ENCODE results near the gene SMARCAL1.
A peak's percentile ranks its signal among the peaks of the same experiment; 100 is the strongest.
"Not testable (repeated sequence)": the region's sequence is repeated elsewhere in the genome, so short reads cannot be mapped to it uniquely, and the experiment has no call there.

The SMARCAL1 gene

GRCh38 chr2:216503159-216503629 is 90.9 kb downstream of the SMARCAL1 start:
- FAIRE-seq = no peak

DNA sequence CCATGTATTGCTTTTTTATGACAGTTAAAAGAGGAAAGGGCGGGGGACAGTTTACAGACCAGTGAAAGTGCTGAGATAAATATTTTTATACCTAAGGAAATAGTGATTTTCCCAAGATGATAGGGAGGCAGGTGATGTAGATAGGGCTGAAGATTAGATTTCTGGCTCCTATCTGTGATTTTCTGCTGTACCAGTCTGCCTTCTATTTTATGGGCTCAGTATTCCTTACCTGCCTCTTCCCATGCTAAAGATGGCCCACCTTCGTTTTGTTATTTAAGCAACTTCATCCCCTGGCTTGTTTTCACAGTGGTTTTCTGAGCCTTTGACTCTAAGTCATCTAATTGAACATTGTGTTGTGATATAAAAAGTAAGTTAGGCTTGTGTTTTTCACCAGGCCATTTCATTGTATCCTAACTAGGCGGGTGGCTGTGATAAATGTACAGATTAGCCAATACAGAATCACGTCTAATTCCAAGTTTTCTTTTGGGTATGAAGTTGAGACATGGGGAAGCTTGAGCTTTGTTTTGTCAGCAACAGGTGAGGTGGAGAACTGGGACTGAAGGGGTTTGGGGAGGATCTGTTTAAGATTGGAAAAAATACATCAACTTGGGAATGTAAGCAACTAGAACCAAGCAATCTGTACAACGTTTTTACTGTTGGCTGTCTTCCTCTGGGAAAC is 91.6 kb downstream of the SMARCAL1 start:
- FAIRE-seq = no peak

- no peak for FAIRE-seq
These were observed 92.1 kb downstream of the SMARCAL1 start for GRCh38 chr2:216504376-216504762.

GRCh38 chr2:216505133-216506106 is 93.1 kb downstream of the SMARCAL1 start:
- FAIRE-seq = no peak

DNA sequence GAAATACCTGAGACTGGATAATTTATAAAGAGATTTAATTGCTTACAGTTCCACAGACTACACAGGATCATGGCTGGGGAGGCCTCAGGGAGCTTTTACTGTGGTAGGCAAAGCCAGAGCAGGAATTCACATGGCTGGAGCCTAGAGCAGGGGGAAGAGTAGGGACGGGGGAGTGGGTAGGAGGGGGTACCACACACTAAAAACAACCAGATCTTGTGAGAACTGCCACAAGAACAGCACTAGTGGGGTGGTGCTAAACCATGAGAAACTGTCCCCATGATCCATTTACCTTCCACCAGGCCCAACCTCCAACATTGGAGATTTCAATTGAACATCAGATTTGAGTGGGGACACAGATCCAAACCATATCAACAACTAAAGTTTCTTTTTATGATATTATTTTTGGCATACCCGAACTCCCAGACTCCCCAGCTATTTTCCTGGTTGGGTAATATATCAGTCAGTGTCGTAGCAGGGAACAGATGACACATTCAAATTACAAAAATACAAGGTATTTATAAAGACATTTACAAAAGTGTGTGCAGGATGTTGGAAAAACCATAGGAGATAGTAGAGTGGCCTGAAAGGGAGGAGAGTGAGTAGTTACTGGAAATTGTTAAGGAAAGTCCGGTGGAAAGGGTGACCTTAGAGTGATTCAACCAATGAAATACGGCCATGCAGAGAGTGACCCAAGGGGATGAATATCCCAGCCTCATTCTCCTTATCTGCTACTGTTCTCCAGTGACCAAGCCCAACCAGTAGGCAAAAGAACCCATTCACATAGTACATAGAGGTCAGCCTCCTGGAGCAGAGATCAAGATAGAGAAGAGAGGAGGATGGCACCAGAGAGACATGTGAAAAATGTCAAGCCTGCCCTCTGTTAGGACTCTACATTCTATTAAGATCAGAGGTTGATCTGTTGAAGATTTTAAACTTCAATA is 95.2 kb downstream of the SMARCAL1 start:
- FAIRE-seq = no peak

GRCh38 chr2:216508229-216508628 is 95.9 kb downstream of the SMARCAL1 start:
- FAIRE-seq = no peak

GRCh38 chr2:216516730-216517350 is 104.6 kb downstream of the SMARCAL1 start:
- peak; percentile 87 for FAIRE-seq

DNA sequence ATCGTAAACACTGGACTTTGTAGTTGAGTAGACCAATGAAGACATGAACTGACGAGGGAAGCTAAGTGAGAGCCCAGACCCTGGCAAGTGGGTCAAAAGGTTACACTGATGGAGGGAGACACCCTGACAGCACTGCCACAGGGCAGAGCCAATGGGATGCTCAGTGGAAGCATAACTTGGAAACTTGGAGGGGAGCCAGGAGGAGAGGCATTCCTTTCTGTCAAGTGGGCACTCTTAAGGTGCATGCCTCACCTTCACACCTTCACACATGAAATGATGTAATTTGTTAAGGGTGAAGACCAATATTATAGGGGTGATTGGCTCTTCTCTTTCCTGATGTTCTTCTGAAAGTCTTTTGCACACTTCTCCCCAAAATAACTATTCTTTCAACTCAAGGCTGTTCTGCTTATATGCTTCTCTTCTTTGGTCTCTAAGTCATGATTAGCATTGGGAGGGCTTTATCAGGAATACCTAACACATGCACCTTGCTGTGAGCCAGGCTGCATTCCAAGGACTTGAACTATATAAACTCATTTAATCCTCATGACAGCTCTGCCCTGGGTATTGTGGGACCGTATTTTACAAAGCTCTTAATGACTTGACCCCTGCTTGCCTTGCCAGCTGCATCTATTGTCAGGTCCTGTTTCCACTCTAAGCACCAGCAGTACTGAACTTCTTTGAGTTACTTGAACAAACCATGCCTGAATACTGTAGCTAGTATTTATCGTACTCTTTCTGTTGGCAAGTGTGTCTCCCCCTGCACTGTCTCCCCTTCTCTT is 105.4 kb downstream of the SMARCAL1 start:
- no peak for FAIRE-seq

GRCh38 chr2:216518566-216519119 is 106.4 kb downstream of the SMARCAL1 start:
- not testable (repeated sequence) for FAIRE-seq

DNA sequence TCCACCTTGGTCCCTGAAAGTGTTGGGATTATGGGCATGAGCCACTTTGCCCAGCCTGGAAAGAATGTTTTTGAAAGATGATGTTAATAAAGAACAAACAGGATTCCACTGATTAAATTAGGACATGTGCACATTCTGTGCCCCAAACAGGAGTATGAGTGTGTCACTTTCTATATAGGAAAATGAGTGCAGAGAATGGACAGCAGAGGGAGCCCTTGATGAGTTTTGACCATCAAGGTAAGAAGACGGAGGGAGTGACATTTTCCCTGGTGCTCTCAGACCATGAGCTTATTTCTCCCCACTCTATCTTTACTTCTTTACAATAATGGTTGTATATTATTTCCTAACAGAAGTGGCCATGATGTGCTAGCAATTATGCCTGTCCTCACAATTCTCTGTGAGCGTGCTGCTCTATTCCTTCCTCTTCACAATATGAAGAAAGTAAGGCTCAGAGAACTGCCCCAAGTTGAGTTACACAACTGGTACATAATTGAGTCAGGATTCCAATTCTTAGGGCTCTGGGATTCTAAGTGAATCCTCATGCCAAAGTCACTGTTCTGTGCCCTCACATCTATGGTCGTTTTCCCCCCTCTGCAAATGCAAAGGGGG is 107.0 kb downstream of the SMARCAL1 start:
- FAIRE-seq = peak; percentile 65

DNA sequence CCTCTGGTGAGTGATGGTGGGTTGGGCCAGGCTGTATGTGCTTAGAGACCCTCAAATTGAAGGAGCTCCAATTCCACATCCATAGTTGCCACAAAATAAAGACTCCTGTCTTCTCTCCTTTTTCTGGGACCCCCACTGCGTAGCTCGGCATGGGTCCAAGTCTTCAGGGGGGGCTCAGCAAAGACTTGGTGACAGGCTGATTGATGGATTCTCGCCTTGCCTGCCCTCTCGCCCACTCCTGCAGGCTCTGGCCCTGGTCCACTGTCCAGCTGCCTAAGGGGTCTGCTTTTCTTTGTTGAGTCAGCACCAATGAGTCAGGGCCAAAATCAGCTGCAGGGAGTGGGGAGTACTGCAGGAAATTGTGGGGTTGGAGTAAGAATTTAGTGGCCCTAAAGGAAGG is 107.8 kb downstream of the SMARCAL1 start:
- no peak for FAIRE-seq

DNA sequence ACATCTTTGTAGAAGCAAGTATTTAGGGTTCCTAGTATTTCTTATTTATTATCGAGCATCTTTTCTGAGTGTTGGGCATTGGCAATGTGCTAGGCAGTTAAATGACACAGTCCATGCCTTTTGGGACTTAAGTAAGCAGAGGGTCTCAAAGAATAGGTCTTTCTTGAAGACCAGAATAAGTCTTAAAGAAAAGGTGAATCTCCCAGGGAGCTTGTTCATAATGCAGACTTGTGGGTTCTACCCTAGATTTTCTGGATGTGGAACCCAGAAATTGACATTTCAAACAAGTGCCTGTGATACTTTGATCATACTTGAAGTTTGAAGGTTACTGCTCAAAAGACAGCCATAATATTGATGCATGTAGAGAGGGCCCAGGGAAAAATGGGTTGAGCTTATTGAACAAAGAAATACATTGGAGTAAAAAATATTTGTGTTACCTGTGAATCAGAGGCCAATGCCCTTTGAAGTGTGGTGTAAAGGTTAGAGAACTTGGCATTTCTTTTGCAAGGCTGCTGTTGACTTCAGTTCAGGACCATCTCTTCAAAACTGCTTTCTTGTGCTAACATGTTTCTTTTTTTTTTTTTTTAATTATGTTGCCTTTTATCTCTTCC is 110.7 kb downstream of the SMARCAL1 start:
- no peak for FAIRE-seq

GRCh38 chr2:216525972-216526371 is 113.7 kb downstream of the SMARCAL1 start:
- FAIRE-seq = no peak

DNA sequence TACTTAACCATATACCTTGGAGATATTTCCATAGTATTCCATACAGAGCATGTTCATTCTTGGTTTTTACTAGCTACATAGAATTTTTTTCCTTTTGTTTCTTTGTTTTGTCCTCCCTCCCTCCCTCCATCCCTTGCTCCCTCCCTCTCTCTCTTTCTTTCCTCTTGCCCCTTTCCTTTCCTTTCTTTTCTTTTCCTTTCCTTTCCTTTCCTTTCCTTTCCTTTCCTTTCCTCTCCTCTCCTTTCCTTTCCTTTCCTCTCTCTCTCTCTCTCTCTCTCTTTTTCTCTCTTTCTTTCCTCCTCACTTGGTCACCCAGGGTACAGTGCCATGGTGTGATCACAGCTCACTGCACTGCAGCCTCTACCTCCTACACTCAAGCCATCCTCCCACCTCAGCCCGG is 114.7 kb downstream of the SMARCAL1 start:
- FAIRE-seq = no peak

DNA sequence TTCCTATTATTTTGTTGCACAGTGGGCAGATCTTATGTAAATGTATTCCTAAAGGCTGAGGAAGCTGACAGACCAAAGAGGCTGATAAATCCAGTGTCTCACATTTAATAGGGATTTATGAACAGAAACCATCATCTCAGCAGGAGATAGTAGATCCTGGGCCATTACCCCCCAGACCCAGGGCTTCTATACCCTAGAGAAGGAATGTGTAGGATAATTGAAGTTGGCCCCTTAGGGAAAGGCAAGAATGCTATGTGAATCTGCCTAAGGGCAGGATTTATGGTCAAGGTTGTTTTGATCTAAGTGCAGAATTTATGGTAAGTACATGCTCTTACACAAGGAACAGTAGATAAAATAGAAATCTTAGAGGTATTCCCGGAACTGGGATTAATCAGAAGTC is 115.3 kb downstream of the SMARCAL1 start:
- no peak for FAIRE-seq

DNA sequence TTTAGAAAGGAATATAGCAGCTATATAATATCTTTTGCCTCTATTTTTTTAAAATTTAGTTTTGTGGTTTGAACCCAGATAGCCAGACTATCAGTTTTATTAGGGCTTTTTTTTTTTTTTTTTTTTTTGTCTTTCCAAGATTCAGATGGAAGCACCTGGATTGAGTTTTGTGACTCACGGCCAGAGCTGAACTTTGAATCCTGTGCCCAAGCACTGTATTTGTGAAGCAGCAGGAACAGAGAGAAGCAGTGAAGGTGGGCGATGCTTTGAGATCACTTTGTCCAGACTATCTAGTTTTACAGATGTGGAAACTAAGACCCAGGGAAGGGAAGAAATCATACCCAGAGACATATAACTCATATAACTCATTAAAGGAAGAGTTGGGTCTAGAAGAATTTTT is 120.3 kb downstream of the SMARCAL1 start:
- no peak for FAIRE-seq
